Cardiac muscle cell (in vitro differentiated cells and primary cell): ENCODE data around the gene SRGAP1. TPM values are rescaled to one million over a fixed set of nuclear protein-coding genes. Genes with fewer than 3 reads are reported as not detected.
"Not testable (repeated sequence)": the region's sequence is repeated elsewhere in the genome, so short reads cannot be mapped to it uniquely, and the experiment has no call there.

Experiments
- DNase-seq, 2 donors: peaks; one replicate each; pipeline versions ENCODE4 v3.0.0 to v3.0.0-alpha.2; 2010 to 2017; ENCODE audit warnings: low read depth in 1 of 2, low spot score in 1 of 2
- H3K27ac ChIP-seq: fragments of 200-600 bp; sonication (generic); 2 replicates; pipeline ENCODE4 v1.5.1; 2016
- H3K27me3 ChIP-seq: fragments of 200-600 bp; sonication (generic); 2 replicates; pipeline ENCODE4 v1.6.0; 2016; ENCODE audit warnings: control low read depth
- H3K36me3 ChIP-seq: fragments of 200-600 bp; sonication (generic); 2 replicates; pipeline ENCODE4 v1.5.1; 2016; ENCODE audit warnings: control low read depth
- H3K4me1 ChIP-seq: fragments of 200-600 bp; sonication (generic); 2 replicates; pipeline ENCODE4 v1.8.1; 2017; ENCODE audit warnings: low read depth, mild to moderate bottlenecking, mixed run types
- H3K4me3 ChIP-seq: fragments of 200-600 bp; sonication (generic); 2 replicates; pipeline ENCODE4 v1.5.1; 2016; ENCODE audit warnings: mild to moderate bottlenecking
- H3K9me3 ChIP-seq: fragments of 200-600 bp; sonication (generic); 2 replicates; pipeline ENCODE4 v1.5.1; 2017; ENCODE audit warnings: low read depth, mild to moderate bottlenecking, control low read depth
- CTCF ChIP-seq: IDR thresholded peaks from 2 replicates; pipeline ENCODE4 v1.5.1; 2012; ENCODE audit warnings: low read depth, mild to moderate bottlenecking, low read length
- polyA plus RNA-seq: library from polyadenylated mRNA; unstranded; fragments of >200 nt; fragmentation: Nextera tagmentation; extraction: Ambion mirVana; gene quantifications from 2 replicates; pipeline ENCODE4 v1.2.1, GENCODE V29; 2016
- total RNA-seq: library from RNA; depleted of rRNA; stranded (reverse); fragments of >200 nt; gene quantifications from 2 replicates; pipeline ENCODE4 v1.2.3, GENCODE V29; 2016

Gene SRGAP1
- total and polyA plus RNA-seq, 2 experiments from 2014 or later: 2.7 to 3.9 TPM

GRCh38 chr12:64070454-64070853 is 226.0 kb downstream of the SRGAP1 start:
- Histone ChIP-seq H3K4me3 (no peak overlapping the region), H3K27me3 (no peaks in the 10 kb centered on the region), H3K36me3 (no peaks in the 10 kb centered on the region), H3K27ac (no peak overlapping the region), H3K4me1 (no peaks in the 10 kb centered on the region), H3K9me3 (no peaks in the 10 kb centered on the region)
- no peak for TF ChIP-seq CTCF
- no peak for DNase-seq

- H3K4me1 ChIP-seq: no peaks in the 10 kb centered on the region
- no peak for DNase-seq
- no peaks in the 10 kb centered on the region for H3K9me3 ChIP-seq
- no peak for TF ChIP-seq CTCF
- H3K36me3 ChIP-seq: no peaks in the 10 kb centered on the region
- no peaks in the 10 kb centered on the region for H3K27me3 ChIP-seq
- H3K4me3 ChIP-seq: no peak overlapping the region
- H3K27ac ChIP-seq: no peak overlapping the region
Measured at GRCh38 chr12:64072916-64073575, 228.5 kb downstream of the SRGAP1 start.

- H3K4me1 ChIP-seq, H3K9me3 ChIP-seq, H3K27ac ChIP-seq, DNase-seq, H3K36me3 ChIP-seq, H3K27me3 ChIP-seq, H3K4me3 ChIP-seq: not testable (repeated sequence)
Measured at GRCh38 chr12:64076565-64076964, 232.1 kb downstream of the SRGAP1 start.

GRCh38 chr12:64077922-64078321 is 233.4 kb downstream of the SRGAP1 start:
- Histone ChIP-seq H3K27ac (no peak overlapping the region), H3K9me3 (no peaks in the 10 kb centered on the region), H3K4me1 (peaks cover 10% of the 10 kb centered on the region), H3K4me3 (no peak overlapping the region), H3K36me3 (no peaks in the 10 kb centered on the region), H3K27me3 (no peaks in the 10 kb centered on the region)
- DNase-seq: peak in 1 of 2 donors; percentile 30
- peak; percentile 41 for TF ChIP-seq CTCF

GRCh38 chr12:64080319-64081007 is 236.0 kb downstream of the SRGAP1 start:
- Histone ChIP-seq H3K4me1 (peaks cover 10% of the 10 kb centered on the region), H3K4me3 (no peak overlapping the region), H3K9me3 (no peaks in the 10 kb centered on the region), H3K36me3 (no peaks in the 10 kb centered on the region), H3K27me3 (no peaks in the 10 kb centered on the region), H3K27ac (peak overlapping the region; percentile 34)
- no peak for TF ChIP-seq CTCF
- peak in 1 of 2 donors; percentile 26 for DNase-seq

- no peaks in the 10 kb centered on the region for H3K9me3 ChIP-seq
- H3K4me3 ChIP-seq: no peak overlapping the region
- no peaks in the 10 kb centered on the region for H3K27me3 ChIP-seq
- H3K36me3 ChIP-seq: no peaks in the 10 kb centered on the region
- TF ChIP-seq CTCF: no peak
- peak in 1 of 2 donors; percentile 50 for DNase-seq
- peak overlapping the region; percentile 34 for H3K27ac ChIP-seq
- H3K4me1 ChIP-seq: peaks cover 10% of the 10 kb centered on the region
Measured at GRCh38 chr12:64081008-64081404, 236.5 kb downstream of the SRGAP1 start.
